PC-3 (cell line): ENCODE data around the gene DPF3. TPM values are rescaled to one million over a fixed set of nuclear protein-coding genes. Genes with fewer than 3 reads are reported as not detected.

ENCODE experiments used
- ATAC-seq: fragments of 200-7000 bp; cut with Tn5 transposase; 2 replicates; pipeline ENCODE4 v1.9.1; 2020; ENCODE audit warnings: mild to moderate bottlenecking, moderate library complexity
- BruUV-seq: library from RNA; stranded (reverse); fragments of 400-500 nt; replicated peaks from 2 replicates; lab custom pipeline; 2021; lab: Mats Ljungman, UMichigan
- CTCF ChIA-PET: fragments of 300-600 bp; sonication (Branson Sonifier 250); formaldehyde crosslinking; loops from one replicate; lab custom pipeline; 2022; ENCODE audit warnings: antibody characterized with exemption; lab: Charles Lee
- POLR2A ChIA-PET: fragments of 300-600 bp; sonication (Branson Sonifier 250); formaldehyde crosslinking; loops from one replicate; lab custom pipeline; 2022; ENCODE audit warnings: antibody characterized with exemption; ENCODE audit not compliant: unreplicated experiment; lab: Charles Lee
- DNase-seq: peaks from one replicate; pipeline ENCODE4 v3.0.0-alpha.2; 2015
- H2AFZ ChIP-seq: fragments of 300-600 bp; sonication (generic); 2 replicates; pipeline ENCODE4 v1.6.0; 2016; ENCODE audit warnings: antibody characterized with exemption, low read length
- H3F3A ChIP-seq: fragments of 300-600 bp; sonication (generic); one replicate; pipeline ENCODE4 v1.6.0; 2017; ENCODE audit warnings: antibody characterized with exemption, low read length, control low read depth, mild to moderate bottlenecking; ENCODE audit not compliant: unreplicated experiment
- H3K27ac ChIP-seq: fragments of 300-600 bp; sonication (generic); 2 replicates; pipeline ENCODE4 v1.5.1; 2016; ENCODE audit warnings: mild to moderate bottlenecking, low read length
- H3K27me3 ChIP-seq: fragments of 300-600 bp; sonication (generic); 2 replicates; pipeline ENCODE4 v1.6.1; 2016; ENCODE audit warnings: low read length, mixed read lengths
- H3K36me3 ChIP-seq: fragments of 300-600 bp; sonication (generic); 2 replicates; pipeline ENCODE4 v1.6.1; 2016; ENCODE audit warnings: low read depth, mixed run types, low read length, mixed read lengths
- H3K4me1 ChIP-seq: fragments of 300-600 bp; sonication (generic); 2 replicates; pipeline ENCODE4 v1.5.1; 2016; ENCODE audit warnings: low read length; ENCODE audit not compliant: insufficient read depth
- H3K4me2 ChIP-seq: fragments of 300-600 bp; sonication (generic); 2 replicates; pipeline ENCODE4 v1.6.0; 2016; ENCODE audit warnings: low read length
- H3K4me3 ChIP-seq: fragments of 300-600 bp; sonication (generic); 2 replicates; pipeline ENCODE4 v1.5.1; 2016; ENCODE audit warnings: mild to moderate bottlenecking, low read length, mixed read lengths
- H3K79me2 ChIP-seq: fragments of 300-600 bp; sonication (generic); 2 replicates; pipeline ENCODE4 v1.6.1; 2017; ENCODE audit warnings: low read length, mixed read lengths
- H3K9ac ChIP-seq: fragments of 300-600 bp; sonication (generic); 2 replicates; pipeline ENCODE4 v1.6.0; 2016; ENCODE audit warnings: mild to moderate bottlenecking, low read length
- H3K9me2 ChIP-seq: fragments of 300-600 bp; sonication (generic); replicated peaks from 2 replicates; pipeline ENCODE4 v1.6.1; 2016; ENCODE audit warnings: mixed run types, low read length, mixed read lengths
- H3K9me3 ChIP-seq: fragments of 300-600 bp; sonication (generic); 2 replicates; pipeline ENCODE4 v1.6.1; 2016; ENCODE audit warnings: low read length, mixed read lengths
- H4K20me1 ChIP-seq: fragments of 300-600 bp; sonication (generic); 2 replicates; pipeline ENCODE4 v1.6.1; 2016; ENCODE audit warnings: low read length, mixed read lengths
- CTCF ChIP-seq: fragments of 300-600 bp; sonication (generic); conservative IDR thresholded peaks from 2 replicates; pipeline ENCODE4 v1.5.1; 2017; ENCODE audit warnings: antibody characterized with exemption, low read depth, mild to moderate bottlenecking, low read length
- EZH2 ChIP-seq: fragments of 300-600 bp; sonication (generic); IDR thresholded peaks from one replicate; pipeline ENCODE4 v1.6.1; 2017; ENCODE audit warnings: antibody characterized with exemption, mild to moderate bottlenecking, low read length; ENCODE audit not compliant: unreplicated experiment
- EZH2phosphoT487 ChIP-seq: fragments of 300-600 bp; sonication (generic); IDR thresholded peaks from 2 replicates; pipeline ENCODE4 v1.6.1; 2018; ENCODE audit warnings: mild to moderate bottlenecking, antibody characterized with exemption, low read length, borderline replicate concordance
- intact Hi-C: fragments of 100-400 bp; cut with micrococcal nuclease; formaldehyde crosslinking; loops from 2 replicates; pipeline ENCODE4 v1.9.0; 2023
- total RNA-seq: library from RNA; depleted of rRNA; stranded (reverse); fragments of >200 nt; gene quantifications from 2 replicates; pipeline ENCODE4 v1.2.3, GENCODE V29; 2014

DPF3 gene
- total RNA-seq, 1 experiment from 2014 or later, result 16.6 TPM

GRCh38 chr14:72902801-72903530 is 9.1 kb upstream of the DPF3 start:
- POLR2A ChIA-PET, result interaction anchor here (0.5 to 0.7 kb wide), 4 partner anchors 9 to 233 kb away, joined by 3 to 17 read pairs (median 5); partner anchors contain the start of gene DPF3

GRCh38 chr14:72901361-72901760 is 7.5 kb upstream of the DPF3 start:
- DNase-seq, result no peak

More at GRCh38 chr14:72902801-72903530, 9.1 kb upstream of the DPF3 start:
- intact Hi-C loops, result no loop called here
- no peak overlapping the region for H3K9ac ChIP-seq
- no peaks in the 10 kb centered on the region for H4K20me1 ChIP-seq
- no peaks in the 10 kb centered on the region for H3K79me2 ChIP-seq
- H3K27ac ChIP-seq, result no peak overlapping the region
- no peak overlapping the region for H2AFZ ChIP-seq
- H3K27me3 ChIP-seq, result no peaks in the 10 kb centered on the region
- H3K9me2 ChIP-seq, result no peaks in the 10 kb centered on the region
- no peak overlapping the region for H3K4me3 ChIP-seq
- H3K9me3 ChIP-seq, result no peaks in the 10 kb centered on the region
- no peaks in the 10 kb centered on the region for H3F3A ChIP-seq
- CTCF ChIA-PET, result interaction anchor here (0.6 to 3.4 kb wide), 4 partner anchors 361 to 393 kb away, joined by 3 to 58 read pairs (median 6); no protein-coding TSS in a partner anchor
- DNase-seq, result no peak
- no peak overlapping the region for H3K4me2 ChIP-seq
- peaks cover 27% of the 10 kb centered on the region for H3K4me1 ChIP-seq
- BruUV-seq, result no TSS peak
- H3K36me3 ChIP-seq, result no peaks in the 10 kb centered on the region
- TF ChIP-seq EZH2phosphoT487 (no peak), EZH2 (no peak), CTCF (no peak)
- no peak for ATAC-seq

More at GRCh38 chr14:72901361-72901760, 7.5 kb upstream of the DPF3 start:
- intact Hi-C loops, result no loop called here
- no peak overlapping the region for H3K4me3 ChIP-seq
- no peaks in the 10 kb centered on the region for H3K27me3 ChIP-seq
- H3K27ac ChIP-seq, result no peak overlapping the region
- no peak overlapping the region for H3K4me2 ChIP-seq
- H3K9me3 ChIP-seq, result no peaks in the 10 kb centered on the region
- H3K9ac ChIP-seq, result no peak overlapping the region
- TF ChIP-seq CTCF (no peak), EZH2 (no peak), EZH2phosphoT487 (no peak)
- ChIA-PET POLR2A (no interaction called here), CTCF (no interaction called here)
- no peaks in the 10 kb centered on the region for H3F3A ChIP-seq
- BruUV-seq, result no TSS peak
- no peaks in the 10 kb centered on the region for H3K9me2 ChIP-seq
- no peaks in the 10 kb centered on the region for H3K79me2 ChIP-seq
- no peak overlapping the region for H2AFZ ChIP-seq
- H3K4me1 ChIP-seq, result peaks cover 11% of the 10 kb centered on the region
- no peak for ATAC-seq
- no peaks in the 10 kb centered on the region for H3K36me3 ChIP-seq
- no peaks in the 10 kb centered on the region for H4K20me1 ChIP-seq
